Esophagus squamous epithelium (tissue), 4 donors: ENCODE results near the gene AGAP2.

Source experiments
- CTCF ChIP-seq, 6 experiments: fragments of 450-650 bp in 4 of 6; fragments of 200-600 bp in 2 of 6; sonication (generic) in 2 of 6; IDR thresholded peaks; one replicate each; pipeline ENCODE4 v1.5.1; 2016 to 2019; ENCODE audit warnings: antibody characterized with exemption in 6 of 6, mild to moderate bottlenecking in 4 of 6, moderate library complexity in 4 of 6
- POLR2A ChIP-seq, 4 donors: fragments of 450-650 bp; IDR thresholded peaks; one replicate each; pipeline ENCODE4 v1.6.1; 2017; ENCODE audit warnings: antibody characterized with exemption in 4 of 4, mild to moderate bottlenecking in 4 of 4, moderate library complexity in 3 of 4

GRCh38 chr12:57697076-57697475, 41.5 kb downstream of the AGAP2 start:
- TF ChIP-seq CTCF (IDR thresholded peaks at IDR 0.05) (no peak), POLR2A (IDR thresholded peaks at IDR 0.05) (no peak)
